HCT116 (cell line): Measurements from ENCODE around the gene NR5A2. TPM values are rescaled to one million over a fixed set of nuclear protein-coding genes. Genes with fewer than 3 reads are reported as not detected.

Experiments
- ATAC-seq: fragments of 200-7000 bp; cut with Tn5 transposase; 2 replicates; pipeline ENCODE4 v1.9.1; 2020; ENCODE audit warnings: mild to moderate bottlenecking, moderate library complexity
- BruUV-seq: library from RNA; stranded (reverse); fragments of 400-500 nt; replicated peaks from 2 replicates; lab custom pipeline; 2021; lab: Mats Ljungman, UMichigan
- CTCF ChIA-PET: fragments of 300-600 bp; sonication (Branson Sonifier 250); formaldehyde crosslinking; loops from one replicate; lab custom pipeline; 2021; ENCODE audit warnings: antibody characterized with exemption; lab: Charles Lee
- POLR2A ChIA-PET: fragments of 300-600, 350-600 bp; sonication (Branson Sonifier 250); formaldehyde crosslinking; loops from one replicate; lab custom pipeline; 2021; ENCODE audit warnings: antibody characterized with exemption; lab: Charles Lee
- RAD21 ChIA-PET, 2 experiments: fragments of 300-600 bp; sonication (Branson Sonifier 250); formaldehyde crosslinking; loops; one replicate each; lab custom pipeline; 2023; ENCODE audit warnings: low total read pairs in 2 of 2; ENCODE audit not compliant: uncharacterized antibody in 2 of 2, unreplicated experiment in 2 of 2, low non-redundant PET in 1 of 2; lab: Charles Lee
- DNase-seq: peaks from one replicate; pipeline ENCODE4 v3.0.0-alpha.2; 2010; ENCODE audit warnings: low read depth, low spot score
- H2AFZ ChIP-seq: fragments of 200-600 bp; shearing (Covaris generic), sonication (generic); 2 replicates; pipeline ENCODE4 v1.6.1; 2017; ENCODE audit warnings: low read depth, mixed run types, mixed read lengths, antibody characterized with exemption, low read length; ENCODE audit not compliant: poor library complexity, severe bottlenecking
- H3K27ac ChIP-seq: 2 replicates; pipeline ENCODE4 v1.5.1; 2012; ENCODE audit warnings: low read depth, low read length
- H3K27me3 ChIP-seq: fragments of 200-600 bp; sonication (generic); 2 replicates; pipeline ENCODE4 v1.6.1; 2016; ENCODE audit warnings: mixed run types, low read length, mixed read lengths; ENCODE audit not compliant: insufficient read depth
- H3K36me3 ChIP-seq, 2 experiments: fragments of 200-500 bp in 1 of 2; fragments of 200-600 bp in 1 of 2; sonication (Bioruptor generic) in 1 of 2; sonication (generic) in 1 of 2; 2 replicates each; pipeline versions ENCODE4 v1.5.1 to v1.6.1; 2014 to 2016; ENCODE audit warnings: low read length in 2 of 2, inconsistent platforms in 1 of 2, mixed read lengths in 1 of 2, mixed run types in 1 of 2; ENCODE audit not compliant: insufficient read depth in 2 of 2, control insufficient read depth in 1 of 2
- H3K4me1 ChIP-seq, 2 experiments: fragments of 200-600 bp in 1 of 2; sonication (generic) in 1 of 2; 2 replicates each; pipeline versions ENCODE4 v1.5.1 to v1.6.1; 2012 to 2017; ENCODE audit warnings: low read length in 2 of 2, inconsistent platforms in 1 of 2, mild to moderate bottlenecking in 1 of 2, mixed read lengths in 1 of 2, mixed run types in 1 of 2, moderate library complexity in 1 of 2; ENCODE audit not compliant: insufficient read depth in 2 of 2, control insufficient read depth in 1 of 2
- H3K4me2 ChIP-seq: fragments of 200-600 bp; sonication (generic); 2 replicates; pipeline ENCODE4 v1.6.1; 2017; ENCODE audit warnings: mixed run types, low read length, mixed read lengths
- H3K4me3 ChIP-seq, 2 experiments: fragments of 200-600 bp in 1 of 2; sonication (generic) in 1 of 2; replicated peaks in 1 of 2; 2 replicates each; pipeline ENCODE4 v1.5.1; 2011 to 2016; ENCODE audit warnings: low read length in 2 of 2, control low read depth in 1 of 2, low read depth in 1 of 2, mild to moderate bottlenecking in 1 of 2, mixed read lengths in 1 of 2, mixed run types in 1 of 2
- H3K79me2 ChIP-seq: fragments of 200-600 bp; sonication (generic); 2 replicates; pipeline ENCODE4 v1.6.1; 2017; ENCODE audit warnings: mild to moderate bottlenecking, mixed run types, low read length, moderate library complexity, mixed read lengths; ENCODE audit not compliant: insufficient read depth
- H3K9ac ChIP-seq: fragments of 200-600 bp; sonication (generic); 2 replicates; pipeline ENCODE4 v1.6.1; 2016; ENCODE audit warnings: low read length, mixed read lengths
- H3K9me2 ChIP-seq: fragments of 200-600 bp; sonication (generic), shearing (Covaris generic); 2 replicates; pipeline ENCODE4 v1.6.1; 2017; ENCODE audit warnings: mixed run types, mild to moderate bottlenecking, moderate library complexity; ENCODE audit not compliant: insufficient read depth
- H3K9me3 ChIP-seq, 2 experiments: fragments of 200-500 bp in 1 of 2; fragments of 200-600 bp in 1 of 2; sonication (Bioruptor generic) in 1 of 2; sonication (generic) in 1 of 2; 2 replicates each; pipeline ENCODE4 v1.6.1; 2014 to 2017; ENCODE audit warnings: low read length in 2 of 2, mixed read lengths in 2 of 2, inconsistent platforms in 1 of 2, low read depth in 1 of 2, mild to moderate bottlenecking in 1 of 2, mixed run types in 1 of 2, moderate library complexity in 1 of 2; ENCODE audit not compliant: control insufficient read depth in 1 of 2, insufficient read depth in 1 of 2
- H4K20me1 ChIP-seq: fragments of 200-600 bp; sonication (generic), shearing (Covaris generic); 2 replicates; pipeline ENCODE4 v1.6.1; 2017; ENCODE audit warnings: mixed run types, mild to moderate bottlenecking, moderate library complexity; ENCODE audit not compliant: insufficient read depth
- CEBPB ChIP-seq: IDR thresholded peaks from 2 replicates; pipeline ENCODE4 v1.6.1; 2012; ENCODE audit warnings: low read depth
- EZH2 ChIP-seq: fragments of 200-600 bp; sonication (generic); IDR thresholded peaks from 2 replicates; pipeline ENCODE4 v1.6.1; 2017; ENCODE audit warnings: antibody characterized with exemption, mixed run types
- EZH2phosphoT487 ChIP-seq: fragments of 200-600 bp; IDR thresholded peaks from 2 replicates; pipeline ENCODE4 v1.6.1; 2018; ENCODE audit warnings: antibody characterized with exemption, borderline replicate concordance
- POLR2AphosphoS5 ChIP-seq: IDR thresholded peaks from 2 replicates; pipeline ENCODE4 v1.6.1; 2011; ENCODE audit warnings: mild to moderate bottlenecking, low read depth, low read length, moderate library complexity
- SIN3A ChIP-seq: IDR thresholded peaks from 2 replicates; pipeline ENCODE4 v1.6.1; 2012; ENCODE audit warnings: low read depth
- SP1 ChIP-seq: IDR thresholded peaks from 2 replicates; pipeline ENCODE4 v1.6.1; 2012; ENCODE audit warnings: low read depth
- ZNF274 ChIP-seq: fragments of 200-500 bp; sonication (Bioruptor generic); IDR thresholded peaks from 2 replicates; pipeline ENCODE4 v1.6.1; 2014; ENCODE audit warnings: mild to moderate bottlenecking, low read depth, low read length, inconsistent platforms
- intact Hi-C: fragments of 100-400 bp; cut with micrococcal nuclease; formaldehyde crosslinking; loops from 2 replicates; pipeline ENCODE4 v1.10.0; 2022
- total RNA-seq: library from RNA; stranded (reverse); gene quantifications from one replicate; pipeline ENCODE4 v1.2.1, GENCODE V29; 2021; ENCODE audit not compliant: unreplicated experiment
- TF ChIP-seq, protein P1 (sequence below): IDR thresholded peaks from 2 replicates; pipeline ENCODE4 v1.6.1; 2011; ENCODE audit warnings: mild to moderate bottlenecking, low read length, moderate library complexity; ENCODE audit not compliant: insufficient replicate concordance; ENCODE audit errors: extremely low read depth
- TF ChIP-seq, protein P2 (sequence below), 3 experiments: fragments of 200-600 bp in 1 of 3; sonication (generic) in 1 of 3; IDR thresholded peaks in 2 of 3; conservative IDR thresholded peaks in 1 of 3; 2 replicates each; pipeline ENCODE4 v1.5.1; 2012 to 2017; ENCODE audit warnings: low read depth in 2 of 3, low read length in 2 of 3, antibody characterized with exemption in 1 of 3, borderline replicate concordance in 1 of 3, control low read depth in 1 of 3, mild to moderate bottlenecking in 1 of 3, mixed read lengths in 1 of 3, mixed run types in 1 of 3, moderate library complexity in 1 of 3; ENCODE audit not compliant: insufficient read depth in 1 of 3

NR5A2 gene
- total RNA-seq, 1 experiment from 2014 or later = 0.91 TPM

GRCh38 chr1:200043336-200043668, 15.8 kb downstream of the NR5A2 start:
- CTCF ChIA-PET = no interaction called here
- no peak overlapping the region for H3K4me3 ChIP-seq
- RAD21 ChIA-PET = no interaction called here
- peaks cover 3 to 13% of the 10 kb centered on the region in 2 experiments; a peak in 3 of 4 replicates for H3K4me1 ChIP-seq
- H2AFZ ChIP-seq = no peak overlapping the region
- TF ChIP-seq SIN3A (no peak), POLR2AphosphoS5 (no peak), EZH2 (no peak), SP1 (no peak), ZNF274 (no peak), CEBPB (no peak), EZH2phosphoT487 (no peak)
- TF ChIP-seq, protein P1, sequence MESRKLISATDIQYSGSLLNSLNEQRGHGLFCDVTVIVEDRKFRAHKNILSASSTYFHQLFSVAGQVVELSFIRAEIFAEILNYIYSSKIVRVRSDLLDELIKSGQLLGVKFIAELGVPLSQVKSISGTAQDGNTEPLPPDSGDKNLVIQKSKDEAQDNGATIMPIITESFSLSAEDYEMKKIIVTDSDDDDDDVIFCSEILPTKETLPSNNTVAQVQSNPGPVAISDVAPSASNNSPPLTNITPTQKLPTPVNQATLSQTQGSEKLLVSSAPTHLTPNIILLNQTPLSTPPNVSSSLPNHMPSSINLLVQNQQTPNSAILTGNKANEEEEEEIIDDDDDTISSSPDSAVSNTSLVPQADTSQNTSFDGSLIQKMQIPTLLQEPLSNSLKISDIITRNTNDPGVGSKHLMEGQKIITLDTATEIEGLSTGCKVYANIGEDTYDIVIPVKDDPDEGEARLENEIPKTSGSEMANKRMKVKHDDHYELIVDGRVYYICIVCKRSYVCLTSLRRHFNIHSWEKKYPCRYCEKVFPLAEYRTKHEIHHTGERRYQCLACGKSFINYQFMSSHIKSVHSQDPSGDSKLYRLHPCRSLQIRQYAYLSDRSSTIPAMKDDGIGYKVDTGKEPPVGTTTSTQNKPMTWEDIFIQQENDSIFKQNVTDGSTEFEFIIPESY = no peak
- TF ChIP-seq, protein P2, sequence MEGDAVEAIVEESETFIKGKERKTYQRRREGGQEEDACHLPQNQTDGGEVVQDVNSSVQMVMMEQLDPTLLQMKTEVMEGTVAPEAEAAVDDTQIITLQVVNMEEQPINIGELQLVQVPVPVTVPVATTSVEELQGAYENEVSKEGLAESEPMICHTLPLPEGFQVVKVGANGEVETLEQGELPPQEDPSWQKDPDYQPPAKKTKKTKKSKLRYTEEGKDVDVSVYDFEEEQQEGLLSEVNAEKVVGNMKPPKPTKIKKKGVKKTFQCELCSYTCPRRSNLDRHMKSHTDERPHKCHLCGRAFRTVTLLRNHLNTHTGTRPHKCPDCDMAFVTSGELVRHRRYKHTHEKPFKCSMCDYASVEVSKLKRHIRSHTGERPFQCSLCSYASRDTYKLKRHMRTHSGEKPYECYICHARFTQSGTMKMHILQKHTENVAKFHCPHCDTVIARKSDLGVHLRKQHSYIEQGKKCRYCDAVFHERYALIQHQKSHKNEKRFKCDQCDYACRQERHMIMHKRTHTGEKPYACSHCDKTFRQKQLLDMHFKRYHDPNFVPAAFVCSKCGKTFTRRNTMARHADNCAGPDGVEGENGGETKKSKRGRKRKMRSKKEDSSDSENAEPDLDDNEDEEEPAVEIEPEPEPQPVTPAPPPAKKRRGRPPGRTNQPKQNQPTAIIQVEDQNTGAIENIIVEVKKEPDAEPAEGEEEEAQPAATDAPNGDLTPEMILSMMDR (IDR thresholded peaks at IDR 0.05 in 2 of 3, conservative IDR thresholded peaks at IDR 0.05 in 1 of 3; ENCODE audit: borderline replicate concordance in 1 of 3, insufficient read depth in 1 of 3, low read depth in 2 of 3, low read length in 2 of 3) = no peak
- no peak for ATAC-seq
- no peaks in the 10 kb centered on the region for H3K9me3 ChIP-seq
- no peak overlapping the region for H3K27ac ChIP-seq
- H3K9me2 ChIP-seq = no peaks in the 10 kb centered on the region
- BruUV-seq = no TSS peak
- H3K4me2 ChIP-seq = no peak overlapping the region
- no peak for DNase-seq
- no peaks in the 10 kb centered on the region for H4K20me1 ChIP-seq
- no peaks in the 10 kb centered on the region for H3K79me2 ChIP-seq
- POLR2A ChIA-PET = no interaction called here
- no peaks in the 10 kb centered on the region for H3K36me3 ChIP-seq
- intact Hi-C loops = no loop called here
- no peaks in the 10 kb centered on the region for H3K27me3 ChIP-seq
- H3K9ac ChIP-seq = no peak overlapping the region
